Activated CD8-positive, alpha-beta T cell treated with anti-CD3 and anti-CD28 coated beads, Interleukin-2, amount 10 ng/mL, durations not matched to agents 7 days and 5 days (primary cell): ENCODE measurements around the gene ITPR1. TPM values are rescaled to one million over a fixed set of nuclear protein-coding genes. Genes with fewer than 3 reads are reported as not detected.
A peak's percentile ranks its signal among the peaks of the same experiment; 100 is the strongest.

Experiments used
- ATAC-seq: fragments of 150-1000 bp; cut with Tn5 transposase; one replicate; pipeline ENCODE4 v1.10.0; 2021; ENCODE audit warnings: moderate library complexity
- CTCF ChIA-PET: fragments of 350-600 bp; sonication (Branson Sonifier 250); formaldehyde crosslinking; loops from one replicate; lab custom pipeline; 2021; ENCODE audit warnings: antibody characterized with exemption; lab: Charles Lee
- POLR2A ChIA-PET: fragments of 350-600 bp; sonication (Branson Sonifier 250); formaldehyde crosslinking; loops from one replicate; lab custom pipeline; 2021; ENCODE audit warnings: antibody characterized with exemption; lab: Charles Lee
- DNase-seq: peaks from one replicate; pipeline ENCODE4 v3.0.0-alpha.2; 2020
- H3K27ac Mint-ChIP-seq: one replicate; pipeline ENCODE4 v1.8.0; 2021; ENCODE audit warnings: mild to moderate bottlenecking, mixed read lengths
- H3K27me3 Mint-ChIP-seq: one replicate; pipeline ENCODE4 v1.8.0; 2021; ENCODE audit warnings: low read depth, mixed read lengths
- H3K36me3 Mint-ChIP-seq: one replicate; pipeline ENCODE4 v1.8.0; 2021; ENCODE audit warnings: low read depth, mixed read lengths
- H3K4me1 Mint-ChIP-seq: one replicate; pipeline ENCODE4 v1.8.0; 2021; ENCODE audit warnings: low read depth, mixed read lengths
- H3K4me3 Mint-ChIP-seq: one replicate; pipeline ENCODE4 v1.8.0; 2021; ENCODE audit warnings: mild to moderate bottlenecking, mixed read lengths
- H3K9me3 Mint-ChIP-seq: one replicate; pipeline ENCODE4 v1.8.0; 2022; ENCODE audit warnings: mixed read lengths; ENCODE audit not compliant: insufficient read depth
- total RNA-seq, 2 experiments: library from RNA; stranded (reverse); gene quantifications; one replicate each; pipeline ENCODE4 v1.2.3, GENCODE V29; 2021

Gene ITPR1
- total RNA-seq, 2 experiments from 2014 or later, result 53.8 to 57.3 TPM

DNA sequence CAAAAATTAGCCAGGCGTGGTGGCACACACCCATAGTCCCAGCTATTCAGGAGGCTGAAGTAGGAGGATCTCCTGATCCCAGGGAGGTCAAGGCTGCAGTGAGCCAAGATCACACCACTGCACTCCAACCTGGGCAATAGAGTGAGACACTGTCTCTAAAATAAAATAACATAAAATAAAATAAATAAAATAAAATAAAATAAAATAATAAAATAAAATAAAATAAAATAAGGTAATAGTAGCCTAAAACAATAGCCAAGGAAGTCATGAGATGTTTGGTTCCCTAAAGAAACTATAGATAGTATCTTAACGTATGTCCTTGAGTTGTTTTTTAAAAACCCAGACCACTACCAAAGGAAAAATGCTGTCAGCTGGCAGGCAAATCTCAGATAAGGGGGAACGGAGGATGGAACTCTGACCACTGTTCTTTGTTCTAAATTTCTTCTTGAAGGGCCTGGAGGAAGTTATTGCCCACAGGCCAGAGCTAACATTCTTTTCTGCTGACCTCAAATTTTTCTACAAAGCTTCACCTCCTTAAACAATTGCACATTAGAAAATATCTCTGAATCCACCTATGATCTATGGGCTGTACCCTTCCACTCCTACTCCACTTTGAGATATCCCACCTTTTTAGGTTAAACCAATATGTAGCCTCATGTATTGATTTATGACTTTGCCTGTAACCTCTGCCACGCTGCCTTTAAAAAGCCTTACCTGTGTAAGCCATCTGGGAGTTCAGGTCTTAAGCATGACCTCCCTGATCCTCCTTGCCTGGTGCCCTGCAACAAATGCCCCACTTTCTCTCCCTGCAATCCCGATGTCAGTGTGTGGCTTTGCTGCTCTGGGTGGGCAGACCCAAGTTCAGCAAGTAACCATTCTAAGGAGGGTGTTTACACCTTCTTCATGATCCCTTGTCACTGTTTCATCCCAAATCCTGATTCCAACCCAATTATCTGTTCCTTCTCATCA, 359.9 kb downstream of the ITPR1 start:
- H3K27me3 Mint-ChIP-seq, result no peaks in the 10 kb centered on the region
- no peak overlapping the region for H3K4me3 Mint-ChIP-seq
- POLR2A ChIA-PET, result interaction anchor here (1.3 to 10.2 kb wide), 3 partner anchors 23 to 127 kb away, joined by 5 to 250 read pairs (median 237); partner anchors contain the start of gene BHLHE40
- ATAC-seq (no peak), DNase-seq (no peak)
- H3K9me3 Mint-ChIP-seq, result peaks cover 9% of the 10 kb centered on the region
- peak overlapping the region; percentile 87 for H3K27ac Mint-ChIP-seq
- CTCF ChIA-PET, result interaction anchor here (1.3 to 7.3 kb wide), 8 partner anchors 8 to 141 kb away, joined by 3 to 53 read pairs (median 6); no protein-coding TSS in a partner anchor
- H3K4me1 Mint-ChIP-seq, result peaks cover 86% of the 10 kb centered on the region
- peaks cover 55% of the 10 kb centered on the region for H3K36me3 Mint-ChIP-seq

DNA sequence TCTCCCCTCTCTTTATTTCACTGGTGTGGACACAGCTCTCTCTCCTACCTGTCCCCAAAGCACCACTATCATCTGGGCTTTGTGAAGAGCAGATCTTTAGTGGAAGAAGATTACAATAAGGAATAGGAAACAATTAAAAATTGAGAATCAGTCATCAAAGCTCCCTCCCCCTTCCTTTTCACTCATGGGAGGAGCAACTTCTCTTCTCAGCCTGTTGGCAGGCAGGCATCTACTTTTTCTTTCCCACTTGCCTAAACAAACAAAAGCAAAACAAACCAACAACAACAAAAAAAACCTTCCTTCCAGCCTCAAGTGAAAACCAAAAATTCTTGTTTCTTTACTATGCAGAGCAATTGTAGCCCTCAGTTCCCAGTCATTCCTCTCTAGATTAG, 360.6 kb downstream of the ITPR1 start:
- H3K9me3 Mint-ChIP-seq, result peaks cover 13% of the 10 kb centered on the region
- POLR2A ChIA-PET, result interaction anchor here (1.3 to 10.2 kb wide), 3 partner anchors 23 to 127 kb away, joined by 5 to 250 read pairs (median 237); partner anchors contain the start of gene BHLHE40
- peaks cover 84% of the 10 kb centered on the region for H3K4me1 Mint-ChIP-seq
- ATAC-seq (no peak), DNase-seq (no peak)
- H3K27ac Mint-ChIP-seq, result peak overlapping the region; percentile 87
- H3K36me3 Mint-ChIP-seq, result peaks cover 55% of the 10 kb centered on the region
- CTCF ChIA-PET, result interaction anchor here (0.8 to 4.6 kb wide), 9 partner anchors 9 to 142 kb away, joined by 3 to 30 read pairs (median 4); no protein-coding TSS in a partner anchor
- no peak overlapping the region for H3K4me3 Mint-ChIP-seq
- H3K27me3 Mint-ChIP-seq, result no peaks in the 10 kb centered on the region

DNA sequence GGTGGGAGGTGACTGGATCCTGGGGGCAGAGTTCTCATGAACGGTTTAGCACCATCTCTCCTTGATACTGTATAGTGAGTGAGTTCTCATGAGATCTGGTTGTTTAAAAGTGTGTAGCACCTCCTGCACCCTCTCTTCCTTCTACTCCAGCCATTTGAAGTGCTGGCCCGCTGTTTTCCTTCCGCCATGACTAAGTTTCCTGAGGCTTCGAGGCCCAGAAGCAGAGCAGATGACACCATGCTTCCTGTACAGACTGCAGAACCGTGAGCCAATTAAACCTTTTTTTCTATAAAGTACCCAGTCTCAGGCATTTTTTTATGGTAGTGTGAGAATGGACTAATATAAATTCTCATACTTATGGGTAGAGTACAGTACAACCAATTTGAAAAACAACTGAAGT, 362.5 kb downstream of the ITPR1 start:
- Mint-ChIP-seq H3K4me3 (no peak overlapping the region), H3K27me3 (no peaks in the 10 kb centered on the region), H3K27ac (peak overlapping the region; percentile 51), H3K9me3 (peaks cover 28% of the 10 kb centered on the region), H3K36me3 (peaks cover 64% of the 10 kb centered on the region), H3K4me1 (peaks cover 68% of the 10 kb centered on the region)
- CTCF ChIA-PET, result interaction anchor here (1.9 kb wide), 1 partner anchor 34 kb away, joined by 4 read pairs; no protein-coding TSS in a partner anchor
- ATAC-seq, result no peak
- no peak for DNase-seq
- POLR2A ChIA-PET, result interaction anchor here (9.9 to 10.2 kb wide), 2 partner anchors 25 to 125 kb away, joined by 237 to 250 read pairs; partner anchors contain the start of gene BHLHE40

- Mint-ChIP-seq H3K36me3 (peaks cover 68% of the 10 kb centered on the region), H3K9me3 (peaks cover 30% of the 10 kb centered on the region), H3K4me1 (peaks cover 63% of the 10 kb centered on the region), H3K4me3 (no peak overlapping the region), H3K27ac (no peak overlapping the region), H3K27me3 (no peaks in the 10 kb centered on the region)
- POLR2A ChIA-PET, result interaction anchor here (10.2 kb wide), 1 partner anchor 26 kb away, joined by 250 read pairs; no protein-coding TSS in a partner anchor
- no peak for ATAC-seq
- no peak for DNase-seq
- CTCF ChIA-PET, result no interaction called here
Measured at GRCh38 chr3:4856136-4856535, 363.0 kb downstream of the ITPR1 start.

DNA sequence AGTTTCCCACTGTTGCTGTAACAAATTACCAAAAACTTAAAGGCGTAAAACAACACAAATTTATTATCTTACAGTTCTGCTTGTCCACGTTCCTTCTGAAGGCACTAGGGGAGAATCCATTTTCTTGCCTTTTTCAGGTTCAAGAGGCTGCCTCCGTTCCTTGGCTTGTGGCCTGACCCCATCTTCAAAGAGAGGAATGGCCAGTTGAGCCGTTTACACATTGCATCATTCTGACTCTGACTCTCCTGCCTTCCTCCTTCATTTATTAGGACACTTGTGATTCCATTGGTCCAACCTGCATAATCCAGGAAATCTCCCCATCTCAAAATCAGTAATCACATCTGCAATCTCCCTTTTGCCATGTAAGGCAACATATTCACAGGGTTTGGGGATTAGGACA, 363.4 kb downstream of the ITPR1 start:
- H3K4me3 Mint-ChIP-seq, result no peak overlapping the region
- DNase-seq (no peak), ATAC-seq (no peak)
- no peaks in the 10 kb centered on the region for H3K27me3 Mint-ChIP-seq
- H3K27ac Mint-ChIP-seq, result no peak overlapping the region
- H3K36me3 Mint-ChIP-seq, result peaks cover 69% of the 10 kb centered on the region
- CTCF ChIA-PET, result no interaction called here
- H3K9me3 Mint-ChIP-seq, result peaks cover 34% of the 10 kb centered on the region
- peaks cover 59% of the 10 kb centered on the region for H3K4me1 Mint-ChIP-seq
- POLR2A ChIA-PET, result interaction anchor here (0.5 kb wide), 1 partner anchor 17 kb away, joined by 4 read pairs; no protein-coding TSS in a partner anchor

DNA sequence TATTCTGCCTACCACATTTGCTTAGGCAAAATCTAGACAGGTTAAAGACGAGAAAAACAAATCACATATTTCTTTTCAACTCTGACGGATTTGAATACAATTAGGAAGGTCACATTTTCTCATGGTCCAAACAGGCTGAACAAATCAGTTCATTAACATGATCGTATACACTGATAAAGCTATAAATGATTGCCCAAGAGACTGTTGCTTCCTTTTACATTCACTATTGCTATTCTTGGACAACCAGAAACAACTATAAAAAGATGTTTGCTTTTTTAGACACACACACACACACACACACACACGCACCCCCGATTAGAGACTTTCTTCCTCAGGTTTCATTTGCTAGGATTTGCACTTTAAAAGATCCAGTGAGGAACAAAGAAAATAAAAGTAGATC, 363.8 kb downstream of the ITPR1 start:
- ChIA-PET CTCF (no interaction called here), POLR2A (interaction anchor here (0.5 to 1.2 kb wide), 2 partner anchors 18 to 19 kb away, joined by 3 to 4 read pairs; no protein-coding TSS in a partner anchor)
- DNase-seq (no peak), ATAC-seq (no peak)
- H3K36me3 Mint-ChIP-seq, result peaks cover 72% of the 10 kb centered on the region
- peaks cover 37% of the 10 kb centered on the region for H3K9me3 Mint-ChIP-seq
- no peak overlapping the region for H3K4me3 Mint-ChIP-seq
- H3K27ac Mint-ChIP-seq, result no peak overlapping the region
- peaks cover 55% of the 10 kb centered on the region for H3K4me1 Mint-ChIP-seq
- no peaks in the 10 kb centered on the region for H3K27me3 Mint-ChIP-seq

GRCh38 chr3:4859788-4860187, 366.6 kb downstream of the ITPR1 start:
- H3K4me3 Mint-ChIP-seq, result no peak overlapping the region
- H3K27me3 Mint-ChIP-seq, result no peaks in the 10 kb centered on the region
- no peak overlapping the region for H3K27ac Mint-ChIP-seq
- DNase-seq, result no peak
- POLR2A ChIA-PET, result no interaction called here
- CTCF ChIA-PET, result interaction anchor here (0.9 to 1.8 kb wide), 2 partner anchors 116 to 148 kb away, joined by 3 to 4 read pairs; no protein-coding TSS in a partner anchor
- peaks cover 45% of the 10 kb centered on the region for H3K4me1 Mint-ChIP-seq
- no peak for ATAC-seq
- H3K9me3 Mint-ChIP-seq, result peaks cover 64% of the 10 kb centered on the region
- peaks cover 84% of the 10 kb centered on the region for H3K36me3 Mint-ChIP-seq

GRCh38 chr3:4862973-4863372, 369.8 kb downstream of the ITPR1 start:
- ChIA-PET POLR2A (no interaction called here), CTCF (interaction anchor here (1.2 kb wide), 1 partner anchor 41 kb away, joined by 3 read pairs; no protein-coding TSS in a partner anchor)
- Mint-ChIP-seq H3K27ac (no peak overlapping the region), H3K4me1 (peaks cover 39% of the 10 kb centered on the region), H3K36me3 (peaks cover 67% of the 10 kb centered on the region), H3K4me3 (no peak overlapping the region), H3K9me3 (peaks cover 59% of the 10 kb centered on the region), H3K27me3 (no peaks in the 10 kb centered on the region)
- ATAC-seq (no peak), DNase-seq (no peak)

- no peaks in the 10 kb centered on the region for H3K27me3 Mint-ChIP-seq
- ChIA-PET CTCF (no interaction called here), POLR2A (no interaction called here)
- H3K9me3 Mint-ChIP-seq, result peaks cover 52% of the 10 kb centered on the region
- peaks cover 45% of the 10 kb centered on the region for H3K4me1 Mint-ChIP-seq
- no peak overlapping the region for H3K27ac Mint-ChIP-seq
- peaks cover 57% of the 10 kb centered on the region for H3K36me3 Mint-ChIP-seq
- DNase-seq (no peak), ATAC-seq (no peak)
- no peak overlapping the region for H3K4me3 Mint-ChIP-seq
Measured at GRCh38 chr3:4864503-4864902, 371.4 kb downstream of the ITPR1 start.

- Mint-ChIP-seq H3K9me3 (peaks cover 40% of the 10 kb centered on the region), H3K4me3 (no peak overlapping the region), H3K27ac (no peak overlapping the region), H3K27me3 (no peaks in the 10 kb centered on the region), H3K4me1 (peaks cover 52% of the 10 kb centered on the region), H3K36me3 (peaks cover 48% of the 10 kb centered on the region)
- DNase-seq, result no peak
- CTCF ChIA-PET, result interaction anchor here (0.7 to 2.0 kb wide), 2 partner anchors 15 to 29 kb away, joined by 4 read pairs; no protein-coding TSS in a partner anchor
- POLR2A ChIA-PET, result no interaction called here
- no peak for ATAC-seq
Measured at GRCh38 chr3:4865714-4866113, 372.6 kb downstream of the ITPR1 start.

- POLR2A ChIA-PET, result interaction anchor here (0.9 to 1.0 kb wide), 3 partner anchors 61 to 150 kb away, joined by 3 to 4 read pairs (median 3); no protein-coding TSS in a partner anchor
Measured at GRCh38 chr3:4866866-4867265, 373.7 kb downstream of the ITPR1 start.

More at GRCh38 chr3:4866866-4867265, 373.7 kb downstream of the ITPR1 start:
- H3K9me3 Mint-ChIP-seq, result peaks cover 32% of the 10 kb centered on the region
- ATAC-seq (no peak), DNase-seq (no peak)
- peaks cover 38% of the 10 kb centered on the region for H3K36me3 Mint-ChIP-seq
- CTCF ChIA-PET, result interaction anchor here (0.9 to 2.0 kb wide), 8 partner anchors 8 to 159 kb away, joined by 3 to 5 read pairs (median 4); no protein-coding TSS in a partner anchor
- H3K4me3 Mint-ChIP-seq, result peak overlapping the region; percentile 80
- peak overlapping the region; percentile 93 for H3K27ac Mint-ChIP-seq
- H3K27me3 Mint-ChIP-seq, result no peaks in the 10 kb centered on the region
- peaks cover 58% of the 10 kb centered on the region for H3K4me1 Mint-ChIP-seq
